Suprapubic skin (tissue), 4 donors: Measurements from ENCODE around the gene CACNA1H.

ENCODE experiments used
- CTCF ChIP-seq, 2 donors: fragments of 200-600 bp in 1 of 2; fragments of 450-650 bp in 1 of 2; sonication (generic) in 1 of 2; IDR thresholded peaks; one replicate each; pipeline ENCODE4 v1.5.1; 2016 to 2019; ENCODE audit warnings: antibody characterized with exemption in 2 of 2, mild to moderate bottlenecking in 1 of 2, moderate library complexity in 1 of 2
- POLR2A ChIP-seq, 2 donors: fragments of 450-650 bp; IDR thresholded peaks; one replicate each; pipeline ENCODE4 v1.6.1; 2017; ENCODE audit warnings: antibody characterized with exemption in 2 of 2, mild to moderate bottlenecking in 2 of 2, moderate library complexity in 2 of 2
- POLR2AphosphoS5 ChIP-seq, 3 donors: sonication (generic); formaldehyde crosslinking; IDR thresholded peaks; one replicate each; pipeline ENCODE4 v1.6.1; 2017; ENCODE audit warnings: antibody characterized with exemption in 3 of 3

- TF ChIP-seq POLR2A (IDR thresholded peaks at IDR 0.05) (no peak), CTCF (IDR thresholded peaks at IDR 0.05) (no peak), POLR2AphosphoS5 (IDR thresholded peaks at IDR 0.05) (no peak)
Measured at GRCh38 chr16:1180549-1181403, 27.9 kb downstream of the CACNA1H start.
